Endothelial cell of umbilical vein (primary cell): ENCODE data around the gene MACO1. TPM values are rescaled to one million over a fixed set of nuclear protein-coding genes. Genes with fewer than 3 reads are reported as not detected.

Source experiments
- BruUV-seq: library from RNA; stranded (reverse); fragments of 400-500 nt; replicated peaks from 2 replicates; lab custom pipeline; 2021; lab: Mats Ljungman, UMichigan
- CTCF ChIA-PET: fragments of 300-600, 350-600 bp; sonication (Branson Sonifier 250); formaldehyde crosslinking; loops from one replicate; lab custom pipeline; 2021; ENCODE audit warnings: antibody characterized with exemption, inconsistent platforms; lab: Charles Lee
- POLR2A ChIA-PET: fragments of 300-600, 350-600 bp; sonication (Branson Sonifier 250); formaldehyde crosslinking; loops from one replicate; lab custom pipeline; 2021; ENCODE audit warnings: antibody characterized with exemption, inconsistent platforms; lab: Charles Lee
- DNase-seq: peaks from one replicate; pipeline ENCODE4 v3.0.0-alpha.2; 2011; ENCODE audit warnings: low read depth, low spot score
- FAIRE-seq: peaks from 2 replicates; lab custom pipeline; 2011; peaks lifted over from hg19 to GRCh38; lab: Jason Lieb, UNC
- H2AFZ ChIP-seq: 2 replicates; pipeline ENCODE4 v1.6.0; 2012; ENCODE audit warnings: low read depth, low read length, control low read depth, inconsistent platforms
- H3K27ac ChIP-seq: 2 replicates; pipeline ENCODE4 v1.5.1; 2011; ENCODE audit warnings: low read depth, mild to moderate bottlenecking, control low read depth, low read length, moderate library complexity; ENCODE audit not compliant: insufficient read depth
- H3K27me3 ChIP-seq, 2 experiments: 2 replicates each; pipeline versions ENCODE4 v1.6.0 to v1.6.1; 2011; ENCODE audit warnings: low read length in 2 of 2, mixed read lengths in 1 of 2; ENCODE audit not compliant: control insufficient read depth in 2 of 2, insufficient read depth in 2 of 2
- H3K36me3 ChIP-seq, 2 experiments: 2 replicates in 1 of 2; 3 replicates in 1 of 2; pipeline ENCODE4 v1.5.1; 2011; ENCODE audit warnings: low read length in 2 of 2, mild to moderate bottlenecking in 1 of 2, moderate library complexity in 1 of 2; ENCODE audit not compliant: control insufficient read depth in 2 of 2, insufficient read depth in 2 of 2; ENCODE audit errors: extremely low read depth in 1 of 2
- H3K4me1 ChIP-seq: 3 replicates; pipeline ENCODE4 v1.5.1; 2011; ENCODE audit warnings: mild to moderate bottlenecking, low read length; ENCODE audit not compliant: control insufficient read depth, insufficient read depth; ENCODE audit errors: extremely low read depth
- H3K4me2 ChIP-seq: 2 replicates; pipeline ENCODE4 v1.6.1; 2011; ENCODE audit warnings: low read length, control low read depth, mixed read lengths; ENCODE audit not compliant: insufficient read depth
- H3K4me3 ChIP-seq, 3 experiments: fragments of 200-600 bp in 1 of 3; sonication (generic), shearing (Covaris generic) in 1 of 3; replicated peaks in 1 of 3; 2 replicates each; pipeline ENCODE4 v1.5.1; 2011 to 2016; ENCODE audit warnings: control low read depth in 3 of 3, low read length in 3 of 3, mild to moderate bottlenecking in 2 of 3, inconsistent platforms in 1 of 3, low read depth in 1 of 3, moderate library complexity in 1 of 3; ENCODE audit not compliant: insufficient read depth in 1 of 3
- H3K79me2 ChIP-seq: 2 replicates; pipeline ENCODE4 v1.6.0; 2012; ENCODE audit warnings: low read length, inconsistent platforms; ENCODE audit not compliant: control insufficient read depth, insufficient read depth
- H3K9ac ChIP-seq: replicated peaks from 2 replicates; pipeline ENCODE3; 2011; ENCODE audit warnings: low read length, control low read depth; ENCODE audit not compliant: insufficient read depth; ENCODE audit errors: extremely low read depth
- H3K9me1 ChIP-seq: replicated peaks from 3 replicates; pipeline ENCODE4 v1.6.0; 2011; ENCODE audit warnings: mild to moderate bottlenecking, low read length; ENCODE audit not compliant: control insufficient read depth, insufficient read depth; ENCODE audit errors: extremely low read depth
- H3K9me3 ChIP-seq: replicated peaks from 2 replicates; pipeline ENCODE4 v1.5.1; 2012; ENCODE audit warnings: low read length, inconsistent platforms; ENCODE audit not compliant: control insufficient read depth, insufficient read depth
- H4K20me1 ChIP-seq: replicated peaks from 2 replicates; pipeline ENCODE3; 2011; ENCODE audit warnings: mild to moderate bottlenecking, low read length; ENCODE audit not compliant: control insufficient read depth, insufficient read depth; ENCODE audit errors: extremely low read depth
- CTCF ChIP-seq, 2 donors: IDR thresholded peaks; 1 replicate in 1 of 2; 2 replicates in 1 of 2; pipeline ENCODE4 v1.5.1; 2011; ENCODE audit warnings: low read length in 2 of 2, mild to moderate bottlenecking in 2 of 2, moderate library complexity in 2 of 2, control low read depth in 1 of 2, inconsistent platforms in 1 of 2, low read depth in 1 of 2; ENCODE audit not compliant: insufficient read depth in 1 of 2; ENCODE audit errors: extremely low read depth in 1 of 2
- EZH2 ChIP-seq: IDR thresholded peaks from 2 replicates; pipeline ENCODE4 v1.6.1; 2012; ENCODE audit warnings: borderline replicate concordance, low read depth, mild to moderate bottlenecking, moderate library complexity, low read length, inconsistent platforms; ENCODE audit not compliant: severe bottlenecking
- FOS ChIP-seq: IDR thresholded peaks from 2 replicates; pipeline ENCODE4 v1.6.1; 2011; ENCODE audit warnings: mild to moderate bottlenecking, low read length, moderate library complexity, borderline replicate concordance; ENCODE audit not compliant: insufficient read depth
- GATA2 ChIP-seq: IDR thresholded peaks from 2 replicates; pipeline ENCODE4 v1.7.0; 2011; ENCODE audit warnings: low read depth, mild to moderate bottlenecking, moderate library complexity, mixed read lengths, low read length; ENCODE audit not compliant: insufficient read length, insufficient read depth
- JUN ChIP-seq: IDR thresholded peaks from 2 replicates; pipeline ENCODE4 v1.6.1; 2011; ENCODE audit warnings: borderline replicate concordance, low read depth; ENCODE audit not compliant: insufficient read length, insufficient read depth
- MAX ChIP-seq: IDR thresholded peaks from 2 replicates; pipeline ENCODE4 v1.6.1; 2011; ENCODE audit not compliant: insufficient read depth, insufficient read length
- MYC ChIP-seq: IDR thresholded peaks from one replicate; pipeline ENCODE4 v1.6.1; 2011; ENCODE audit warnings: mild to moderate bottlenecking, low read depth, low read length
- POLR2A ChIP-seq: IDR thresholded peaks from 2 replicates; pipeline ENCODE4 v1.6.1; 2012; ENCODE audit warnings: low read depth, mild to moderate bottlenecking, control low read depth, low read length
- POLR2AphosphoS5 ChIP-seq: IDR thresholded peaks from 2 replicates; pipeline ENCODE4 v1.6.1; 2012; ENCODE audit warnings: low read depth, mild to moderate bottlenecking, control low read depth, low read length, moderate library complexity; ENCODE audit not compliant: insufficient read depth
- dilution Hi-C: fragments of 300-500 bp; cut with MboI; formaldehyde crosslinking; loops from one replicate; pipeline ENCODE4 v1.15.0; 2019; ENCODE audit warnings: low sequenced_read_pairs; ENCODE audit not compliant: extremely low pct_ligation_motif_present
- intact Hi-C: fragments of 100-400 bp; cut with micrococcal nuclease; formaldehyde crosslinking; loops from one replicate; pipeline ENCODE4 v1.10.0; 2022
- polyA plus RNA-seq, 4 experiments: library from polyadenylated mRNA; depleted of rRNA in 3 of 4; stranded (reverse) in 3 of 4; unstranded in 1 of 4; fragments of >200 nt; gene quantifications; 2 replicates each; pipeline versions ENCODE4 v1.2.1 to v1.2.3, GENCODE V29; 2011 to 2012; ENCODE audit warnings: missing spikeins in 1 of 4
- total RNA-seq: library from RNA; stranded (reverse); gene quantifications from 2 replicates; pipeline ENCODE4 v1.2.3, GENCODE V29; 2021

Gene MACO1
- total and polyA plus RNA-seq, 2 donors (not counting 3 experiments of a cell fraction or from before 2014, with no cell fraction given): 7.7 to 24.4 TPM

- BruUV-seq: no TSS peak
- ChIA-PET CTCF (interaction anchor here (1.6 kb wide), 1 partner anchor 20 kb away, joined by 3 read pairs; no protein-coding TSS in a partner anchor), POLR2A (no interaction called here)
- Histone ChIP-seq H3K9me1 (no peaks in the 10 kb centered on the region), H3K36me3 (peaks cover 0 to 4% of the 10 kb centered on the region in 2 experiments), H3K27ac (no peak overlapping the region), H3K4me1 (no peaks in the 10 kb centered on the region), H2AFZ (no peak overlapping the region), H3K9me3 (no peaks in the 10 kb centered on the region), H3K9ac (no peak overlapping the region), H3K79me2 (peaks cover 10% of the 10 kb centered on the region), H3K27me3 (no peaks in the 10 kb centered on the region), H3K4me2 (no peak overlapping the region), H4K20me1 (no peaks in the 10 kb centered on the region), H3K4me3 (no peak overlapping the region)
- DNase-seq (no peak), FAIRE-seq (no peak)
- dilution Hi-C loops: no loop called here
- no peak for TF ChIP-seq EZH2
- no peak for TF ChIP-seq FOS
- no peak for TF ChIP-seq MYC
- no peak for TF ChIP-seq MAX
- TF ChIP-seq GATA2: no peak
- intact Hi-C loops: no loop called here
These were observed 50.9 kb downstream of the MACO1 start for GRCh38 chr1:25481625-25482024.

GRCh38 chr1:25482211-25482610, 51.5 kb downstream of the MACO1 start:
- no peaks in the 10 kb centered on the region for H4K20me1 ChIP-seq
- H3K27me3 ChIP-seq: no peaks in the 10 kb centered on the region
- CTCF ChIA-PET: interaction anchor here (1.1 to 1.6 kb wide), 2 partner anchors 19 kb away, joined by 3 read pairs; no protein-coding TSS in a partner anchor
- H3K9ac ChIP-seq: no peak overlapping the region
- H3K79me2 ChIP-seq: peaks cover 10% of the 10 kb centered on the region
- DNase-seq: no peak
- no peak overlapping the region for H3K4me2 ChIP-seq
- no peak overlapping the region for H3K27ac ChIP-seq
- no peaks in the 10 kb centered on the region for H3K4me1 ChIP-seq
- H3K9me3 ChIP-seq: no peaks in the 10 kb centered on the region
- BruUV-seq: no TSS peak
- H2AFZ ChIP-seq: no peak overlapping the region
- no peak for TF ChIP-seq FOS
- no peak for TF ChIP-seq MYC
- TF ChIP-seq GATA2: no peak
- TF ChIP-seq CTCF (IDR thresholded peaks at IDR 0.05; ENCODE audit: extremely low read depth in 1 of 2, insufficient read depth in 1 of 2, low read depth in 1 of 2, low read length in 2 of 2): no peak
- TF ChIP-seq EZH2: no peak
- TF ChIP-seq JUN: no peak
- TF ChIP-seq POLR2A: no peak
- TF ChIP-seq POLR2AphosphoS5: no peak
- TF ChIP-seq MAX: no peak
- no peaks in the 10 kb centered on the region for H3K9me1 ChIP-seq
- intact Hi-C loops: no loop called here
- no peak for FAIRE-seq
- H3K36me3 ChIP-seq: peaks cover 0 to 7% of the 10 kb centered on the region in 2 experiments
- no peak overlapping the region for H3K4me3 ChIP-seq
- POLR2A ChIA-PET: no interaction called here
- dilution Hi-C loops: no loop called here
